Measurements from ENCODE around the gene ZFHX3.

The ZFHX3 gene

GRCh38 chr16:72821185-72821950, 226.6 kb downstream of the ZFHX3 start:
- TF ChIP-seq FOXP2 (optimal IDR thresholded peaks at IDR 0.05; ENCODE audit: control extremely low read depth, extremely low read length, insufficient read depth) (no peak), POLR2AphosphoS5 (IDR thresholded peaks at IDR 0.05; ENCODE audit: borderline replicate concordance, low read depth, low read length) (no peak), EZH2 (IDR thresholded peaks at IDR 0.05) (no peak)
- H3K9me3 ChIP-seq (ENCODE audit: low read depth, low read length), result no peaks in the 10 kb centered on the region
- no peaks in the 10 kb centered on the region for H3K36me3 ChIP-seq (ENCODE audit: insufficient read depth, low read length)
- no peak overlapping the region for H3K9ac ChIP-seq (ENCODE audit: insufficient read length)
- DNase-seq (ENCODE audit: low read depth, low spot score), result no peak
- no peak overlapping the region for H3K4me3 ChIP-seq
- H3K27ac ChIP-seq, result no peak overlapping the region

- Histone ChIP-seq H3K9ac (ENCODE audit: insufficient read length) (no peak overlapping the region), H3K4me3 (no peak overlapping the region), H3K36me3 (ENCODE audit: insufficient read depth, low read length) (no peaks in the 10 kb centered on the region), H3K9me3 (ENCODE audit: low read depth, low read length) (no peaks in the 10 kb centered on the region), H3K27ac (no peak overlapping the region)
- TF ChIP-seq POLR2AphosphoS5 (IDR thresholded peaks at IDR 0.05; ENCODE audit: borderline replicate concordance, low read depth, low read length) (no peak), FOXP2 (optimal IDR thresholded peaks at IDR 0.05; ENCODE audit: control extremely low read depth, extremely low read length, insufficient read depth) (no peak), EZH2 (IDR thresholded peaks at IDR 0.05) (no peak)
- DNase-seq (ENCODE audit: low read depth, low spot score), result no peak
Observed at GRCh38 chr16:72819345-72819744, 228.6 kb downstream of the ZFHX3 start.

GRCh38 chr16:72818236-72818845, 229.6 kb downstream of the ZFHX3 start:
- no peak for TF ChIP-seq FOXP2 (optimal IDR thresholded peaks at IDR 0.05; ENCODE audit: control extremely low read depth, extremely low read length, insufficient read depth)
- TF ChIP-seq EZH2 (IDR thresholded peaks at IDR 0.05), result no peak
- no peak for TF ChIP-seq POLR2AphosphoS5 (IDR thresholded peaks at IDR 0.05; ENCODE audit: borderline replicate concordance, low read depth, low read length)
- H3K9me3 ChIP-seq (ENCODE audit: low read depth, low read length), result no peaks in the 10 kb centered on the region
- DNase-seq (ENCODE audit: low read depth, low spot score), result no peak
- no peak overlapping the region for H3K27ac ChIP-seq
- H3K9ac ChIP-seq (ENCODE audit: insufficient read length), result no peak overlapping the region
- no peaks in the 10 kb centered on the region for H3K36me3 ChIP-seq (ENCODE audit: insufficient read depth, low read length)
- no peak overlapping the region for H3K4me3 ChIP-seq

- Histone ChIP-seq H3K36me3 (ENCODE audit: insufficient read depth, low read length) (no peaks in the 10 kb centered on the region), H3K4me3 (no peak overlapping the region)
- no peak for DNase-seq (ENCODE audit: low read depth, low spot score)
Observed at GRCh38 chr16:72815348-72816318, 232.3 kb downstream of the ZFHX3 start.

GRCh38 chr16:72814226-72814625, 233.7 kb downstream of the ZFHX3 start:
- H3K36me3 ChIP-seq (ENCODE audit: insufficient read depth, low read length), result no peaks in the 10 kb centered on the region
- no peak overlapping the region for H3K9ac ChIP-seq (ENCODE audit: insufficient read length)
- no peak overlapping the region for H3K27ac ChIP-seq
- TF ChIP-seq FOXP2 (optimal IDR thresholded peaks at IDR 0.05; ENCODE audit: control extremely low read depth, extremely low read length, insufficient read depth) (no peak), POLR2AphosphoS5 (IDR thresholded peaks at IDR 0.05; ENCODE audit: borderline replicate concordance, low read depth, low read length) (no peak), EZH2 (IDR thresholded peaks at IDR 0.05) (no peak)
- no peak for DNase-seq (ENCODE audit: low read depth, low spot score)
- no peaks in the 10 kb centered on the region for H3K9me3 ChIP-seq (ENCODE audit: low read depth, low read length)
- H3K4me3 ChIP-seq, result no peak overlapping the region

More at GRCh38 chr16:72815348-72816318, 232.3 kb downstream of the ZFHX3 start:
- Histone ChIP-seq H3K9ac (ENCODE audit: insufficient read length) (no peak overlapping the region), H3K27ac (no peak overlapping the region), H3K9me3 (ENCODE audit: low read depth, low read length) (no peaks in the 10 kb centered on the region)
- TF ChIP-seq EZH2 (IDR thresholded peaks at IDR 0.05) (no peak), POLR2AphosphoS5 (IDR thresholded peaks at IDR 0.05; ENCODE audit: borderline replicate concordance, low read depth, low read length) (no peak), FOXP2 (optimal IDR thresholded peaks at IDR 0.05; ENCODE audit: control extremely low read depth, extremely low read length, insufficient read depth) (no peak)

GRCh38 chr16:72812672-72813071, 235.3 kb downstream of the ZFHX3 start:
- Histone ChIP-seq H3K9me3 (ENCODE audit: low read depth, low read length) (no peaks in the 10 kb centered on the region), H3K36me3 (ENCODE audit: insufficient read depth, low read length) (no peaks in the 10 kb centered on the region), H3K9ac (ENCODE audit: insufficient read length) (no peak overlapping the region), H3K4me3 (no peak overlapping the region), H3K27ac (no peak overlapping the region)
- DNase-seq (ENCODE audit: low read depth, low spot score), result no peak
- no peak for TF ChIP-seq FOXP2 (optimal IDR thresholded peaks at IDR 0.05; ENCODE audit: control extremely low read depth, extremely low read length, insufficient read depth)
- TF ChIP-seq EZH2 (IDR thresholded peaks at IDR 0.05), result no peak
- no peak for TF ChIP-seq POLR2AphosphoS5 (IDR thresholded peaks at IDR 0.05; ENCODE audit: borderline replicate concordance, low read depth, low read length)

GRCh38 chr16:72811876-72812275, 236.1 kb downstream of the ZFHX3 start:
- H3K9me3 ChIP-seq (ENCODE audit: low read depth, low read length), result no peaks in the 10 kb centered on the region
- no peaks in the 10 kb centered on the region for H3K36me3 ChIP-seq (ENCODE audit: insufficient read depth, low read length)
- no peak overlapping the region for H3K4me3 ChIP-seq
- DNase-seq (ENCODE audit: low read depth, low spot score), result no peak
- H3K27ac ChIP-seq, result no peak overlapping the region
- TF ChIP-seq EZH2 (IDR thresholded peaks at IDR 0.05) (no peak), FOXP2 (optimal IDR thresholded peaks at IDR 0.05; ENCODE audit: control extremely low read depth, extremely low read length, insufficient read depth) (no peak), POLR2AphosphoS5 (IDR thresholded peaks at IDR 0.05; ENCODE audit: borderline replicate concordance, low read depth, low read length) (no peak)
- H3K9ac ChIP-seq (ENCODE audit: insufficient read length), result no peak overlapping the region

Measured in SK-N-MC (cell line).